IPS-NIHi7 (cell line): ENCODE measurements around the gene GPR161.
"Not testable (repeated sequence)": the region's sequence is repeated elsewhere in the genome, so short reads cannot be mapped to it uniquely, and the experiment has no call there.

ENCODE experiments used
- DNase-seq: peaks from one replicate; pipeline ENCODE4 v3.0.0; 2012; ENCODE audit warnings: mixed read lengths; ENCODE audit errors: extremely low spot score

The GPR161 gene

GRCh38 chr1:168087696-168088095 lies 49.0 kb downstream of the GPR161 start:
- DNase-seq, result no peak

- DNase-seq, result no peak
Measured at GRCh38 chr1:168086438-168086837, 50.3 kb downstream of the GPR161 start.

- DNase-seq, result no peak
Measured at GRCh38 chr1:168085401-168085872, 51.3 kb downstream of the GPR161 start.

- peak; percentile 88 for DNase-seq
Measured at GRCh38 chr1:168084396-168085231, 52.1 kb downstream of the GPR161 start.

GRCh38 chr1:168083456-168084325 lies 53.0 kb downstream of the GPR161 start:
- DNase-seq, result no peak

- DNase-seq, result peak; percentile 89
Measured at GRCh38 chr1:168082008-168082876, 54.5 kb downstream of the GPR161 start.

GRCh38 chr1:168081373-168082007 lies 55.2 kb downstream of the GPR161 start:
- DNase-seq, result no peak

GRCh38 chr1:168079761-168080160 lies 57.0 kb downstream of the GPR161 start:
- DNase-seq, result no peak

- DNase-seq, result no peak
Measured at GRCh38 chr1:168069384-168069783, 67.3 kb downstream of the GPR161 start.

GRCh38 chr1:168065506-168065905 lies 71.2 kb downstream of the GPR161 start:
- no peak for DNase-seq

GRCh38 chr1:168064216-168064615 lies 72.5 kb downstream of the GPR161 start:
- DNase-seq, result no peak

- DNase-seq, result no peak
Measured at GRCh38 chr1:168057921-168058320, 78.8 kb downstream of the GPR161 start.

GRCh38 chr1:168057355-168057754 lies 79.4 kb downstream of the GPR161 start:
- no peak for DNase-seq

- not testable (repeated sequence) for DNase-seq
Measured at GRCh38 chr1:168056152-168056551, 80.6 kb downstream of the GPR161 start.

- DNase-seq, result no peak
Measured at GRCh38 chr1:168054117-168054516, 82.6 kb downstream of the GPR161 start.

- no peak for DNase-seq
Measured at GRCh38 chr1:168053681-168054080, 83.0 kb downstream of the GPR161 start.

- DNase-seq, result no peak
Measured at GRCh38 chr1:168050880-168051279, 85.8 kb downstream of the GPR161 start.

GRCh38 chr1:168050307-168050706 lies 86.4 kb downstream of the GPR161 start:
- no peak for DNase-seq

- DNase-seq, result no peak
Measured at GRCh38 chr1:168045311-168045710, 91.4 kb downstream of the GPR161 start.

- no peak for DNase-seq
Measured at GRCh38 chr1:168042362-168042761, 94.4 kb downstream of the GPR161 start.

- DNase-seq, result no peak
Measured at GRCh38 chr1:168035345-168035744, 101.4 kb downstream of the GPR161 start.
